HepG2 (cell line): Measurements from ENCODE around the gene HAO2. TPM values are rescaled to one million over a fixed set of nuclear protein-coding genes. Genes with fewer than 3 reads are reported as not detected.
"Not testable (repeated sequence)": the region's sequence is repeated elsewhere in the genome, so short reads cannot be mapped to it uniquely, and the experiment has no call there.

Experiments used
- ATAC-seq: fragments of 200-7000 bp; cut with Tn5 transposase; 3 replicates; pipeline ENCODE4 v1.9.1; 2020; ENCODE audit warnings: mild to moderate bottlenecking, moderate library complexity
- BruUV-seq: library from RNA; stranded (reverse); fragments of 400-500 nt; replicated peaks from 2 replicates; lab custom pipeline; 2021; lab: Mats Ljungman, UMichigan
- CTCF ChIA-PET: fragments of 300-600 bp; formaldehyde crosslinking; extraction: SDS; loops from one replicate; lab custom pipeline; 2021; ENCODE audit warnings: low total read pairs, inconsistent platforms, low intra/inter-chr PET ratio; lab: Yijun Ruan, JAX
- POLR2A ChIA-PET: fragments of 350-600 bp; sonication (Branson Sonifier 250); formaldehyde crosslinking; loops from one replicate; lab custom pipeline; 2020; ENCODE audit warnings: antibody characterized with exemption, inconsistent platforms; lab: Yijun Ruan, JAX
- DNase-seq: peaks from one replicate; pipeline ENCODE4 v3.0.0-alpha.2; 2015; ENCODE audit warnings: low spot score
- FAIRE-seq: peaks from 3 replicates; lab custom pipeline; 2011; peaks lifted over from hg19 to GRCh38; lab: Jason Lieb, UNC
- H2AFZ ChIP-seq: one replicate; pipeline ENCODE4 v1.6.1; 2011; ENCODE audit warnings: low read length, inconsistent platforms
- H3K27ac ChIP-seq: fragments of 300-600 bp; 3 replicates; pipeline ENCODE4 v1.8.0; 2011; ENCODE audit warnings: mixed run types, mild to moderate bottlenecking, mixed read lengths, low read length, inconsistent platforms; ENCODE audit not compliant: insufficient read depth; ENCODE audit errors: extremely low read length
- H3K27me3 ChIP-seq, 2 experiments: fragments of 200-600 bp in 1 of 2; 2 replicates in 1 of 2; 3 replicates in 1 of 2; pipeline versions ENCODE4 v1.6.0 to v1.8.0; 2011; ENCODE audit warnings: low read length in 2 of 2, mild to moderate bottlenecking in 2 of 2, moderate library complexity in 2 of 2, inconsistent platforms in 1 of 2; ENCODE audit not compliant: insufficient read depth in 2 of 2, control insufficient read depth in 1 of 2
- H3K36me3 ChIP-seq, 2 experiments: fragments of 200-600 bp in 1 of 2; replicated peaks in 1 of 2; 2 replicates in 1 of 2; 3 replicates in 1 of 2; pipeline versions ENCODE4 v1.5.1 to v1.8.0; 2011; ENCODE audit warnings: low read length in 2 of 2, inconsistent platforms in 1 of 2; ENCODE audit not compliant: insufficient read depth in 2 of 2, control insufficient read depth in 1 of 2
- H3K4me1 ChIP-seq: 2 replicates; pipeline ENCODE4 v1.5.1; 2012; ENCODE audit warnings: low read length, inconsistent platforms; ENCODE audit not compliant: insufficient read depth
- H3K4me2 ChIP-seq: 2 replicates; pipeline ENCODE4 v1.6.0; 2011; ENCODE audit warnings: low read depth, low read length, inconsistent platforms
- H3K4me3 ChIP-seq, 3 experiments: fragments of 200-600 bp in 1 of 3; sonication (generic), shearing (Covaris generic) in 1 of 3; replicated peaks in 1 of 3; 2 replicates each; pipeline ENCODE4 v1.5.1; 2011 to 2016; ENCODE audit warnings: low read length in 3 of 3, inconsistent platforms in 2 of 3, low read depth in 2 of 3, mild to moderate bottlenecking in 2 of 3, control low read depth in 1 of 3, mixed read lengths in 1 of 3; ENCODE audit not compliant: insufficient read depth in 1 of 3
- H3K79me2 ChIP-seq: one replicate; pipeline ENCODE4 v1.6.1; 2011; ENCODE audit warnings: low read length, inconsistent platforms; ENCODE audit not compliant: insufficient read depth
- H3K9ac ChIP-seq: 2 replicates; pipeline ENCODE4 v1.6.0; 2011; ENCODE audit warnings: mild to moderate bottlenecking, low read depth, low read length, inconsistent platforms; ENCODE audit not compliant: insufficient read depth
- H3K9me3 ChIP-seq: 2 replicates; pipeline ENCODE4 v1.5.1; 2012; ENCODE audit warnings: mild to moderate bottlenecking, low read length
- H4K20me1 ChIP-seq: 2 replicates; pipeline ENCODE4 v1.6.0; 2011; ENCODE audit warnings: inconsistent platforms, mild to moderate bottlenecking, low read length, moderate library complexity; ENCODE audit not compliant: insufficient read depth
- FLYWCH1 ChIP-seq: sonication (generic); formaldehyde crosslinking; IDR thresholded peaks from 2 replicates; pipeline ENCODE4 v1.8.1; 2023; ENCODE audit warnings: mild to moderate bottlenecking, missing genetic modification reagents
- GFI1 ChIP-seq: sonication (generic); formaldehyde crosslinking; IDR thresholded peaks from 2 replicates; pipeline ENCODE4 v1.5.0; 2020; ENCODE audit warnings: missing genetic modification reagents, mild to moderate bottlenecking, borderline replicate concordance
- NR1H2 ChIP-seq: sonication (generic); formaldehyde crosslinking; IDR thresholded peaks from 2 replicates; pipeline ENCODE4 v1.8.1; 2022; ENCODE audit warnings: low read depth, missing genetic modification reagents, borderline replicate concordance
- NR2F1 ChIP-seq, 2 experiments: fragments of 450-650 bp in 1 of 2; formaldehyde crosslinking in 1 of 2; IDR thresholded peaks; 2 replicates each; pipeline versions ENCODE4 v1.5.0 to v1.6.1; 2016 to 2020; ENCODE audit warnings: mild to moderate bottlenecking in 1 of 2, missing compliant biosample characterization in 1 of 2, missing genetic modification reagents in 1 of 2, moderate library complexity in 1 of 2
- TARDBP ChIP-seq: sonication (generic); formaldehyde crosslinking; IDR thresholded peaks from 2 replicates; pipeline ENCODE4 v1.8.0; 2022; ENCODE audit warnings: mild to moderate bottlenecking, missing genetic modification reagents
- TBL1XR1 ChIP-seq: fragments of 150-350 bp; IDR thresholded peaks from 2 replicates; pipeline ENCODE4 v1.6.1; 2014; ENCODE audit warnings: borderline replicate concordance, low read length; ENCODE audit not compliant: partially characterized antibody
- ZFP62 ChIP-seq: sonication (generic); formaldehyde crosslinking; IDR thresholded peaks from 2 replicates; pipeline ENCODE4 v1.4.0; 2020; ENCODE audit warnings: missing genetic modification reagents
- WGBS: methylation state at CpG from one replicate; pipeline ENCODE4 v1.1.6; 2017; ENCODE audit warnings: low lambda C conversion rate; 5-methylcytosine and 5-hydroxymethylcytosine counted together
- in situ Hi-C: cut with HindIII; loops from 2 replicates; pipeline ENCODE4 v1.10.0; 2017; ENCODE audit warnings: low pct_unique_long_range_greater_than_20kb; ENCODE audit not compliant: extremely low pct_ligation_motif_present
- intact Hi-C: fragments of 100-400 bp; cut with micrococcal nuclease; formaldehyde crosslinking; loops from one replicate; pipeline ENCODE4 v1.10.0; 2022; ENCODE audit not compliant: unreplicated experiment
- polyA plus RNA-seq, 8 experiments: library from polyadenylated mRNA; depleted of rRNA in 3 of 8; stranded (reverse) in 7 of 8; unstranded in 1 of 8; fragments of >200 nt; fragmentation: Illumina TruSeq in 4 of 8; extraction: Trizol in 4 of 8; gene quantifications; 2 replicates each; pipeline versions ENCODE4 v1.2.1 to v1.2.3, GENCODE V29; 2011 to 2016; ENCODE audit warnings: low read depth in 4 of 8, missing spikeins in 1 of 8, mixed read lengths in 1 of 8; ENCODE audit not compliant: insufficient read depth in 1 of 8
- total RNA-seq, 5 experiments: library from RNA; depleted of rRNA; stranded (reverse); fragments of >200 nt; fragmentation: Illumina TruSeq; extraction: Trizol; gene quantifications; 2 replicates each; pipeline ENCODE4 v1.2.3, GENCODE V29; 2016; ENCODE audit warnings: low read depth in 1 of 5
- TF ChIP-seq, protein P1 (sequence below): sonication (generic); formaldehyde crosslinking; IDR thresholded peaks from 2 replicates; pipeline ENCODE4 v1.4.0; 2020; ENCODE audit warnings: missing genetic modification reagents
- TF ChIP-seq, protein P2 (sequence below): sonication (generic); formaldehyde crosslinking; IDR thresholded peaks from 2 replicates; pipeline ENCODE4 v1.4.0; 2020; ENCODE audit warnings: mild to moderate bottlenecking, missing genetic modification reagents

HAO2 gene
- total and polyA plus RNA-seq, 2 of the 13 experiments (the other 11 are each of a cell fraction or from before 2014, with no cell fraction given) = 0.05 to 0.09 TPM

DNA sequence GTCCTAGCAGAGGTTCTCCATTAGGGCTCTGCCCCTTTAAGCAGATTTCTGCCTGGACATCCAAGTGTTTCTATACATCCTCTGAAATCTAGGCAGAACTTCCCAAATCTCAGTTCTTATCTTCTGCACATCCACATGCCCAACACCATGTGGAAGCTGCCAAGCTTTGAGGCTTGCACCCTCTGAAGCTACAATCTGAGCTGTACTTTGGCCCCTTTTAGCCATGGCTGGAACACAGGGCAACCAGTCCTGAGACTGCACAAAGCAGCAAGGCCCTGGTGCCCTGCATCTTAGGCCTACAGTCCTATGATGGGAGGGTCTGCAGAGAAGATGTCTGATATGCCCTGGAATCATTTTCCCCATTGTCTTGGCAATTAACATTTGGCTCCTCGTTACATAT is 8.0 kb downstream of the HAO2 start (continued):
- TF ChIP-seq, protein P1, sequence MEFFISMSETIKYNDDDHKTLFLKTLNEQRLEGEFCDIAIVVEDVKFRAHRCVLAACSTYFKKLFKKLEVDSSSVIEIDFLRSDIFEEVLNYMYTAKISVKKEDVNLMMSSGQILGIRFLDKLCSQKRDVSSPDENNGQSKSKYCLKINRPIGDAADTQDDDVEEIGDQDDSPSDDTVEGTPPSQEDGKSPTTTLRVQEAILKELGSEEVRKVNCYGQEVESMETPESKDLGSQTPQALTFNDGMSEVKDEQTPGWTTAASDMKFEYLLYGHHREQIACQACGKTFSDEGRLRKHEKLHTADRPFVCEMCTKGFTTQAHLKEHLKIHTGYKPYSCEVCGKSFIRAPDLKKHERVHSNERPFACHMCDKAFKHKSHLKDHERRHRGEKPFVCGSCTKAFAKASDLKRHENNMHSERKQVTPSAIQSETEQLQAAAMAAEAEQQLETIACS = no peak
- TF ChIP-seq TARDBP (CRISPR knock-in tag) (no peak), TBL1XR1 (no peak), GFI1 (CRISPR knock-in tag) (no peak), FLYWCH1 (no peak), NR2F1 (CRISPR knock-in tag; IDR thresholded peaks at IDR 0.05) (no peak), ZFP62 (CRISPR knock-in tag) (no peak), NR1H2 (no peak)
- TF ChIP-seq, protein P2, sequence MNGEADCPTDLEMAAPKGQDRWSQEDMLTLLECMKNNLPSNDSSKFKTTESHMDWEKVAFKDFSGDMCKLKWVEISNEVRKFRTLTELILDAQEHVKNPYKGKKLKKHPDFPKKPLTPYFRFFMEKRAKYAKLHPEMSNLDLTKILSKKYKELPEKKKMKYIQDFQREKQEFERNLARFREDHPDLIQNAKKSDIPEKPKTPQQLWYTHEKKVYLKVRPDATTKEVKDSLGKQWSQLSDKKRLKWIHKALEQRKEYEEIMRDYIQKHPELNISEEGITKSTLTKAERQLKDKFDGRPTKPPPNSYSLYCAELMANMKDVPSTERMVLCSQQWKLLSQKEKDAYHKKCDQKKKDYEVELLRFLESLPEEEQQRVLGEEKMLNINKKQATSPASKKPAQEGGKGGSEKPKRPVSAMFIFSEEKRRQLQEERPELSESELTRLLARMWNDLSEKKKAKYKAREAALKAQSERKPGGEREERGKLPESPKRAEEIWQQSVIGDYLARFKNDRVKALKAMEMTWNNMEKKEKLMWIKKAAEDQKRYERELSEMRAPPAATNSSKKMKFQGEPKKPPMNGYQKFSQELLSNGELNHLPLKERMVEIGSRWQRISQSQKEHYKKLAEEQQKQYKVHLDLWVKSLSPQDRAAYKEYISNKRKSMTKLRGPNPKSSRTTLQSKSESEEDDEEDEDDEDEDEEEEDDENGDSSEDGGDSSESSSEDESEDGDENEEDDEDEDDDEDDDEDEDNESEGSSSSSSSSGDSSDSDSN (CRISPR knock-in tag) = no peak

DNA sequence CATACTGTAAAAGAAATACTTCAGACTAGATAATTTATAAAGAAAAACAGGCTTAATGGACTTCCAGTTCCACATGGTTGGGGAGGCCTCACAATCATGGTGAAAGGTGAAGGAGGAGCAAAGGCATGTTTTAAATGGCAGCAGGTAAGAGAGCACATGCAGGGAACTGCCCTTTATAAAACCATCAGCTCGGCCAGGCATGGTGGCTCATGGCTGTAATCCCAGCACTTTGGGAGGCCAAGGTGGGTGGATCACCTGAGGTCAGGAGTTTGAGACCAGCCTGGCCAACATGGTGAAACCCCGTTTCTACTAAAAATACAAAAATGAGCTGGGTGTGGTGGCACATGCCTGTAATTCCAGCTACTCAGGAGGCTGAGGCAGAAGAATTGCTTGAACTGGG is 9.0 kb downstream of the HAO2 start:
- DNase-seq, H3K4me3 ChIP-seq, H4K20me1 ChIP-seq, H3K9me3 ChIP-seq, intact Hi-C loops, H2AFZ ChIP-seq, H3K4me2 ChIP-seq, H3K79me2 ChIP-seq, POLR2A ChIA-PET, H3K36me3 ChIP-seq, H3K27me3 ChIP-seq, H3K27ac ChIP-seq, H3K9ac ChIP-seq, BruUV-seq, FAIRE-seq, in situ Hi-C loops, CTCF ChIA-PET, ATAC-seq: not testable (repeated sequence)
- 8% methylated on average over 2 of the region's 2 CpGs for WGBS
- H3K4me1 ChIP-seq = peaks cover 30% of the 10 kb centered on the region
